ENCODE results near the gene AMACR.

GRCh38 chr5:33968211-33969005 lies 39.4 kb downstream of the AMACR start:
- no peak for TF ChIP-seq CTCF (conservative IDR thresholded peaks at IDR 0.05; ENCODE audit: low read depth in 2 of 2)
- no peak for TF ChIP-seq POLR2AphosphoS5 (IDR thresholded peaks at IDR 0.05; ENCODE audit: low read depth)
- TF ChIP-seq EZH2 (IDR thresholded peaks at IDR 0.05; ENCODE audit: low read depth, unreplicated experiment), result no peak
- TF ChIP-seq ZNF114 (CRISPR knock-in tag; IDR thresholded peaks at IDR 0.05), result no peak
- no peak for TF ChIP-seq EZH2phosphoT487 (IDR thresholded peaks at IDR 0.05; ENCODE audit: unreplicated experiment)
- TF ChIP-seq CREB1 (CRISPR knock-in tag; IDR thresholded peaks at IDR 0.05; ENCODE audit: low read depth), result no peak
- no peak for TF ChIP-seq REST (IDR thresholded peaks at IDR 0.05; ENCODE audit: unreplicated experiment)
- TF ChIP-seq JUNB (IDR thresholded peaks at IDR 0.05; ENCODE audit: unreplicated experiment), result no peak
